CD4-positive, CD25-positive, alpha-beta regulatory T cell (primary cell): ENCODE data around the gene NEXN. TPM values are rescaled to one million over a fixed set of nuclear protein-coding genes. Genes with fewer than 3 reads are reported as not detected.

Experiments used
- ATAC-seq, 2 donors: fragments of 150-1000 bp; cut with Tn5 transposase; one replicate each; pipeline ENCODE4 v1.10.0; 2021; ENCODE audit warnings: low read depth in 2 of 2, moderate number of reproducible peaks in 2 of 2, moderate library complexity in 1 of 2
- DNase-seq, 3 donors: peaks; one replicate each; pipeline versions ENCODE4 v3.0.0 to v3.0.0-alpha.2; 2012 to 2022; ENCODE audit warnings: mixed read lengths in 1 of 3
- H3K27ac ChIP-seq: one replicate; pipeline ENCODE4 v1.7.0; 2013; ENCODE audit warnings: mild to moderate bottlenecking, low read length; ENCODE audit not compliant: insufficient read depth, poor library complexity, severe bottlenecking
- H3K27me3 ChIP-seq: one replicate; pipeline ENCODE4 v1.7.0; 2013; ENCODE audit warnings: low read length; ENCODE audit not compliant: control insufficient read depth, insufficient read depth
- H3K36me3 ChIP-seq: one replicate; pipeline ENCODE4 v1.7.0; 2013; ENCODE audit warnings: mild to moderate bottlenecking, low read length, moderate library complexity; ENCODE audit not compliant: control insufficient read depth, insufficient read depth
- H3K4me1 ChIP-seq: 2 replicates; pipeline ENCODE4 v1.7.0; 2013; ENCODE audit warnings: mild to moderate bottlenecking, low read length; ENCODE audit not compliant: insufficient read depth, control insufficient read depth, poor library complexity, severe bottlenecking
- H3K4me3 ChIP-seq: one replicate; pipeline ENCODE4 v1.7.0; 2013; ENCODE audit warnings: low read depth, mild to moderate bottlenecking, low read length, moderate library complexity
- H3K9me3 ChIP-seq, 2 experiments: 1 replicate in 1 of 2; 2 replicates in 1 of 2; pipeline ENCODE4 v1.7.0; 2013; ENCODE audit warnings: low read length in 2 of 2, mild to moderate bottlenecking in 1 of 2, moderate library complexity in 1 of 2; ENCODE audit not compliant: control insufficient read depth in 2 of 2
- H3K27ac Mint-ChIP-seq, 3 donors: one replicate each; pipeline ENCODE4 v1.8.0; 2020 to 2022; ENCODE audit warnings: mild to moderate bottlenecking in 3 of 3, mixed read lengths in 3 of 3, moderate library complexity in 2 of 3
- H3K27me3 Mint-ChIP-seq: one replicate; pipeline ENCODE4 v1.8.0; 2022; ENCODE audit warnings: mild to moderate bottlenecking, mixed read lengths
- H3K36me3 Mint-ChIP-seq: one replicate; pipeline ENCODE4 v1.8.0; 2020; ENCODE audit warnings: mixed read lengths
- H3K4me1 Mint-ChIP-seq, 4 donors: one replicate each; pipeline ENCODE4 v1.8.0; 2020 to 2022; ENCODE audit warnings: mixed read lengths in 4 of 4, mild to moderate bottlenecking in 1 of 4
- H3K4me3 Mint-ChIP-seq, 4 donors: one replicate each; pipeline ENCODE4 v1.8.0; 2020 to 2022; ENCODE audit warnings: mild to moderate bottlenecking in 4 of 4, mixed read lengths in 4 of 4, moderate library complexity in 3 of 4
- H3K9me3 Mint-ChIP-seq, 7 donors: one replicate each; pipeline ENCODE4 v1.8.0; 2020 to 2022; ENCODE audit warnings: mixed read lengths in 7 of 7, mild to moderate bottlenecking in 3 of 7, moderate library complexity in 2 of 7
- polyA plus RNA-seq, 4 donors: library from polyadenylated mRNA; unstranded; fragments of 300-500 nt; fragmentation: Illumina TruSeq; gene quantifications; one replicate each; pipeline ENCODE4 v1.2.3, GENCODE V29; 2021
- total RNA-seq: library from RNA; stranded (reverse); gene quantifications from one replicate; pipeline ENCODE4 v1.2.3, GENCODE V29; 2022

NEXN gene
- total and polyA plus RNA-seq, 5 donors from 2014 or later: 0.17 to 1.1 (median 0.32) TPM; not detected in 1

DNA sequence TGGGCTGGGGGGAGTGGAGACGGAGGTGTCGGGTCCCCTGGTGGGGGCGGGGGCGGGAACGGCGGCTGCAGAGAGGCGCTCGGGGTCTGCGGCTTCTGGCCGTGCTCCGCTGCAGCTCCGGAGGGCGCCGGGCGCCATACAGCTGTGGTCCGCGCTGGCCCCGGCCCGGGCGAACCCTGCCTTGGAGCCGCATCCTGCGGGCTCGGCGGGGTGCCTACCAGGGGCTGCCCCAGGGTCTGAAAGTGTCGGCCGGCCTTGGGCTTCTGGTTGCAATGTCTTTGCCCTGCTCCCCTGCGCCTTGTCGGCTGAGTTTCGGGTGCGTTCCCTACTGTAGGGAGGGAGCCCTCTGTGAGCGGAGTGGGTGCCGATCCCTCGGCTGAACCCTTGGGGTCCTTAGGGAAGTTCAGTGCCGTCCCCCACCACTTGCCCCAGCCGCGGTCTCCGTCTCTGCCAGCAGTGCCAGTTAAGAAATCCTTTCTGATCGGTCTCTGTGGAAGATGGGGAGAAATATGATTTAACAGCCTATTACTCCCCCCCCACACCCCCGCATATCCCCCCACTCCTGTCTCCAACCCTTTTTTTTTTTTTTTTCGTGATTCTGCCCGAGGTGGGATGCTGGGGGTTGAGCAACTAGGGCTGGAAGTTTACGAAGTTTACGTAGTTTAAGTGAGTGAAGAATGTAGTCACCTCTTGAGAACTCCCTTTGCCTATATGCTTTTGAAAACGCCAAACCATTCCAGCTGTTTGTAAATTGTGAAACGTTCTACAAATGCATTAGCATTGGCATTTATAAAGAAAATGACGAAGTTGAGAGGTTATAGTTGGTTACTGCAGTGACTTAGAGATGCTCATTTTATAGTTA lies 588 bp downstream of the NEXN start:
- no peak overlapping the region for H3K27ac Mint-ChIP-seq
- peaks cover 18% of the 10 kb centered on the region for H3K36me3 Mint-ChIP-seq
- H3K4me3 ChIP-seq: no peak overlapping the region
- H3K27ac ChIP-seq: no peak overlapping the region
- peak overlapping the region in 3 of 4 donors; percentile 62 to 79 (median 76) for H3K4me3 Mint-ChIP-seq
- peaks cover 20% of the 10 kb centered on the region for H3K27me3 Mint-ChIP-seq
- ATAC-seq (peak; percentile 44 to 45), DNase-seq (no peak)
- no peaks in the 10 kb centered on the region for H3K9me3 ChIP-seq
- peaks cover 0 to 17% (median 5%) of the 10 kb centered on the region in 4 donors for H3K4me1 Mint-ChIP-seq
- peaks cover 14% of the 10 kb centered on the region for H3K4me1 ChIP-seq
- H3K9me3 Mint-ChIP-seq: peaks cover 0 to 3% (median 0%) of the 10 kb centered on the region in 7 donors
- peaks cover 4% of the 10 kb centered on the region for H3K27me3 ChIP-seq
- no peaks in the 10 kb centered on the region for H3K36me3 ChIP-seq

DNA sequence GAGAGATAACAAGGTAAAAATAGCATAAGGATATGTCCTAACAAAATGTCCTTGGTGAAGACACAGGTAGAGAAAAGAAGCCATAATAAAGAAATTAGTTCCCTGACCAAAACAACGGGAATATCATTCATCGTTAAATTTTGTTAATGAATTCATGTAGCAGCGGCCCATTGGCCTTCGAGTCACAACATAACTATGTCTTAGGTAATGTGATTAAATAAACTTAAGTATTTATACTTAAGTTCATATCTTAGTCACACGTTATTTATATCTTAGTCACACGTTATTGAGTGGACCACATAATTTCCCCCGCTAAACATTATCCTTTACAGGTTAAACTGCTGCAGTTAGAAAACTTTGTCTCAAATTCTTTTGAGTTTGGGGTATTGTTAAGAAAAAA lies 1.2 kb downstream of the NEXN start:
- H3K27ac ChIP-seq: no peak overlapping the region
- H3K4me1 ChIP-seq: peaks cover 14% of the 10 kb centered on the region
- no peaks in the 10 kb centered on the region for H3K9me3 ChIP-seq
- no peaks in the 10 kb centered on the region for H3K36me3 ChIP-seq
- peaks cover 0 to 3% (median 0%) of the 10 kb centered on the region in 7 donors for H3K9me3 Mint-ChIP-seq
- ATAC-seq: no peak
- H3K4me3 ChIP-seq: no peak overlapping the region
- H3K27me3 ChIP-seq: peaks cover 4% of the 10 kb centered on the region
- no peak for DNase-seq
- H3K36me3 Mint-ChIP-seq: peaks cover 14% of the 10 kb centered on the region
- H3K4me3 Mint-ChIP-seq: no peak overlapping the region
- no peak overlapping the region for H3K27ac Mint-ChIP-seq
- peaks cover 0 to 17% (median 5%) of the 10 kb centered on the region in 4 donors for H3K4me1 Mint-ChIP-seq
- H3K27me3 Mint-ChIP-seq: peaks cover 22% of the 10 kb centered on the region

DNA sequence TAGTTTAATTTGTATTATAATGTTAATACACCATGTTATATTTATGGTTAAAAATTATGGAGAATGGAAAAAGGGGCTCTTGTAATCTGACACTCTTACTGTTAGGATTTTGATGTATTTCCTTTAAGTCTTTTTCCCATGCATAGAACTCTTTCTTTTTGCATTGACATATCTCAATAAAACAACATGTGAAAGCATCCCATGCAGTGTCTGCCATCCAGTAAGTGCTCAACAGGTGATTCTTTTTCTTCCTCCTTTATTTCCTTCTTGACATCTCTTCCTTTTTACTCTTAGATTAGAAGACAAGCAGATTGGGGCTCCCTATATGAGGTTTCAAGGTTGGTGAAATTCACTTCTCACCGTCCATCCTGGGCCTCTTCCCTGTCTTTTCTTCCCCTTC lies 2.8 kb downstream of the NEXN start:
- no peak overlapping the region for H3K4me3 ChIP-seq
- peaks cover 7% of the 10 kb centered on the region for H3K36me3 Mint-ChIP-seq
- H3K27ac ChIP-seq: no peak overlapping the region
- peaks cover 0 to 3% (median 0%) of the 10 kb centered on the region in 7 donors for H3K9me3 Mint-ChIP-seq
- no peak for ATAC-seq
- H3K4me1 Mint-ChIP-seq: peaks cover 0 to 17% (median 5%) of the 10 kb centered on the region in 4 donors
- no peak overlapping the region for H3K4me3 Mint-ChIP-seq
- H3K27ac Mint-ChIP-seq: no peak overlapping the region
- DNase-seq: no peak
- no peaks in the 10 kb centered on the region for H3K9me3 ChIP-seq
- H3K4me1 ChIP-seq: peaks cover 14% of the 10 kb centered on the region
- no peaks in the 10 kb centered on the region for H3K36me3 ChIP-seq
- peaks cover 4% of the 10 kb centered on the region for H3K27me3 ChIP-seq
- peaks cover 22% of the 10 kb centered on the region for H3K27me3 Mint-ChIP-seq

DNA sequence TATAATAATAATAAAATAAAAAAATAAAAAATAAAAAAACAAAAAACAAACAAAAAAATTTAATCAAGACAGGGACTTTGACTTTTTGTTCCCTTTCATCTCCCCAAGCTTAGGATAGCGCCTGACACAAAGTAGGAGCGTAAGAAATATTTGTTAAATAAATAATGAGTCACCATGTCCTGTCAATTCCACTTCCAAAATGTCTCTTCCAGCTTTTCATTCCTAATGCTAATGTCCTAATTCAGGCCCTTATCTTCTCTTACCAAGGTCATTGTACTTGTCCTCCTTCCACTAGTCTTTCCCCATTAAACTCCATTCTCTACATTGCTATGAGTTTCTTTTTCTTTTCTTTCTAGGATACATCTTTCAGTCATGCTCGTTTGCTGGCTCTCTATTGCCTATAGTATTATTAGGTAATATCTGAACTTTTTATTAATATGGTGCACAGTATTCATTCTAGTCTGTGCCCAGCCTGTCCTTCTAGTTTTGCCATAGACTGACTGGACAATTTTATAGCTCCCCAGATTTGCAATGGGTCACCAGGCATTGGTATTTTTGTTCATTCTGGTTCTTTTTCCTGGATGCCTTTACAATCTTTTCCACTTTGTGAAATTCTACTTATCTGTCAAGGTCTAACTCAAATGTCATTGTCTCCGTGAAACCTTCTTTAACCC lies 11.4 kb downstream of the NEXN start:
- Histone ChIP-seq H3K9me3 (no peaks in the 10 kb centered on the region), H3K36me3 (no peaks in the 10 kb centered on the region), H3K27ac (no peak overlapping the region), H3K27me3 (no peaks in the 10 kb centered on the region), H3K4me1 (no peaks in the 10 kb centered on the region), H3K4me3 (no peak overlapping the region)
- peaks cover 17% of the 10 kb centered on the region for H3K27me3 Mint-ChIP-seq
- peaks cover 0 to 5% (median 0%) of the 10 kb centered on the region in 7 donors for H3K9me3 Mint-ChIP-seq
- ATAC-seq (no peak), DNase-seq (no peak)
- peaks cover 3% of the 10 kb centered on the region for H3K36me3 Mint-ChIP-seq
- H3K4me1 Mint-ChIP-seq: no peaks in the 10 kb centered on the region
- no peak overlapping the region for H3K27ac Mint-ChIP-seq
- H3K4me3 Mint-ChIP-seq: no peak overlapping the region

DNA sequence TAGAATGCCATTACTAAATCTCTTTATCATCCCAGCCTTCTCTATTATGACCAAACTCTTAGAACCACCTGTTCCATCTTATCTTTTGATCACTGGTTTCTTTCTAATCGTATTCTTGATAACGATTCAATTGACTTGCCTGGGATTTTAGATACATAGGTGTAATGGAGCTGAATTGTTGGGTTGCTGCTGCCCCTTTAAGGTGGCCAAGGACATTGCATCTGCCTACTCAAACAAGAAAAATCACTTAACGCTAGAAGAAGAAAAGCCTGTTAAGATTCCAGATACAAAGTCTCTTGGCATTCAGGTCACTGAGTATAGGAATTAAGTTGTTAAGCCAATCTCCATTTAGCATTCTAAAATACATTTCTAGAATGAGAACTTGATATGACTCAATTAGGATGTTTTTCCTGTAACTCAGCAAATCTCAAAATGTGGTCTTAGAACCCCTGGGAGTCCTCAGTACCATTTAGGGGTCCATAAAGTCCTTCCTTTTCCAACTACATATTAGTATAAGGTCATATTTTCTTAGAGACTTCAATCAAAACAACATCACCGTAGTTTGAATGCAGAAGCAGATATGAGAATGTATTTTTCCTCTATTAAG lies 12.4 kb downstream of the NEXN start:
- Histone ChIP-seq H3K9me3 (no peaks in the 10 kb centered on the region), H3K4me1 (no peaks in the 10 kb centered on the region), H3K4me3 (no peak overlapping the region), H3K36me3 (no peaks in the 10 kb centered on the region), H3K27me3 (no peaks in the 10 kb centered on the region), H3K27ac (no peak overlapping the region)
- Mint-ChIP-seq H3K27ac (no peak overlapping the region), H3K36me3 (peaks cover 3% of the 10 kb centered on the region), H3K27me3 (peaks cover 19% of the 10 kb centered on the region), H3K9me3 (peaks cover 0 to 5% (median 0%) of the 10 kb centered on the region in 7 donors), H3K4me3 (no peak overlapping the region), H3K4me1 (no peaks in the 10 kb centered on the region)
- ATAC-seq (no peak), DNase-seq (peak in 2 of 3 donors; percentile 9 to 48)

DNA sequence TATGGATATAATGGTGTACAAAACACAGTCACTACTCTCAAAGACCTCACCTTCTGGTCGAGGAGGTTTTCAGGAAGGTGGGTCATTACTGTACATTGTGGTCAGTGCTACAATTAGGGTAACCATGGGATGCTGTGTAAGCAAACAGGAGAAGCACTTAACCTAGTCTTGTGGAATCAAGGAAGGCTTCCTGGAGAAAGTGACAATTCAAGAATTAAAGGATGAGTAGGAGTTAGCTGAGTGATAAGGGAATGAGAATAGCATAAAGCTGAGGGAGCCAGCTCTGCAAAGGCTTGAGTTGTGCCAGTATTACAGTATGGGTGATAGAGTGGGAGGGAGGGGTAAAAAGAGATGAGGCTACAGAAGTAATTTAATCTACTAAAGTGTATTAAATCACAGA lies 17.2 kb downstream of the NEXN start:
- DNase-seq (no peak), ATAC-seq (no peak)
- Mint-ChIP-seq H3K27ac (no peak overlapping the region), H3K4me3 (no peak overlapping the region), H3K4me1 (no peaks in the 10 kb centered on the region), H3K9me3 (no peaks in the 10 kb centered on the region), H3K27me3 (peaks cover 26% of the 10 kb centered on the region), H3K36me3 (no peaks in the 10 kb centered on the region)
- H3K36me3 ChIP-seq: no peaks in the 10 kb centered on the region
- H3K4me1 ChIP-seq: no peaks in the 10 kb centered on the region
- no peaks in the 10 kb centered on the region for H3K27me3 ChIP-seq
- no peak overlapping the region for H3K27ac ChIP-seq
- no peaks in the 10 kb centered on the region for H3K9me3 ChIP-seq
- H3K4me3 ChIP-seq: no peak overlapping the region

DNA sequence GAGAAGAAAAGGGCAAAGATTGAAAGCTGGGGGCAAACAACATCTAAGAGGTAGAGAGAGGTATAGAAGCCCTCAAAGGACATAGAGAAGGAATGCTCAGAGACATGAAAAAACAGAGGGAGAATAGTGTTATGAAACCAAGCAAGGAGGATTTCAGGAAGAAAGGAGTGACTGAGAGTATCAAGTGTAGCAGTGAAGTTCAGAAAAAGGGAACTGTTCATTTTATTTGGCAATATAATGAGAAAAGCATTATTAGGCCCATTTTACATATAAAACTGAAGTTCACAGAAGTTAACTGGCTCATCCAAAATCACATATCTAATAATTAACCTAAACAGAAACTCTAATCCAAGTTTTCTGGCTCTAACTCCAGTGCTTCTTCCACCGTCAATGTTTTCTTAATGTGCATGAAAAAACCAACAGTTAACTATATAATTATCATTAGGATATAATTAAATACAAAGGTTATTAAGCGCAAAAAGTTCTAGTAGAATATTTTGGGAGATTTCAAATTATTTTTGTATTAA lies 17.7 kb downstream of the NEXN start:
- H3K36me3 ChIP-seq: no peaks in the 10 kb centered on the region
- H3K4me3 ChIP-seq: no peak overlapping the region
- Mint-ChIP-seq H3K4me1 (no peaks in the 10 kb centered on the region), H3K4me3 (no peak overlapping the region), H3K9me3 (no peaks in the 10 kb centered on the region), H3K36me3 (no peaks in the 10 kb centered on the region), H3K27ac (no peak overlapping the region), H3K27me3 (peaks cover 26% of the 10 kb centered on the region)
- H3K27ac ChIP-seq: no peak overlapping the region
- DNase-seq (no peak), ATAC-seq (no peak)
- no peaks in the 10 kb centered on the region for H3K27me3 ChIP-seq
- no peaks in the 10 kb centered on the region for H3K9me3 ChIP-seq
- no peaks in the 10 kb centered on the region for H3K4me1 ChIP-seq
